Epithelial cell of proximal tubule (primary cell): ENCODE measurements around the gene BRSK1. TPM values are rescaled to one million over a fixed set of nuclear protein-coding genes. Genes with fewer than 3 reads are reported as not detected.

Source experiments
- DNase-seq: peaks from one replicate; pipeline ENCODE4 v3.0.0-alpha.2; 2011; ENCODE audit warnings: low read depth
- H3K4me3 ChIP-seq: 2 replicates; pipeline ENCODE4 v1.5.1; 2011; ENCODE audit warnings: low read depth, mild to moderate bottlenecking, low read length
- CTCF ChIP-seq: conservative IDR thresholded peaks from 2 replicates; pipeline ENCODE4 v1.5.1; 2012; ENCODE audit warnings: low read depth, mild to moderate bottlenecking, low read length
- total RNA-seq: library from RNA; depleted of rRNA; stranded (reverse); fragments of >200 nt; gene quantifications from 2 replicates; pipeline ENCODE4 v1.2.3, GENCODE V29; 2015

BRSK1 gene
- total RNA-seq, 1 donor from 2014 or later, result 16.1 TPM

DNA sequence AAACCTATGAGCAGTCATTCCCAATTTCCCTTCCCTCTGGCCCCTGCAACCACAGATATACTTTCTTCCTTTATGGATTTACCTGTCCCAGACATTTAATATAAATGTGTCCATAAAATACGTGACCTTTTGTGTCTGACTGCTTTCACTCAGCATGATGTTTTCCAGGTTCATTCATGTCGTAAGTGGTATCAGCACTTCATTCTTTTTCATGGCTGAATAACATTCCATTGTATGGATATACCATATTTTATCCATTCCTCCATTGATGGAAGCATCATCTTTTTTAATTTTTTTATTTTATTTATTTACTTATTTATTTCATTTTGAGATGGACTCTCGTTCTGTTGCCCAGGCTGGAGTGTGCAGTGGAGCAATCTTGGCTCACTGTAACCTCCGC is 17.0 kb upstream of the BRSK1 start:
- no peak overlapping the region for H3K4me3 ChIP-seq
- TF ChIP-seq CTCF, result no peak
- no peak for DNase-seq

DNA sequence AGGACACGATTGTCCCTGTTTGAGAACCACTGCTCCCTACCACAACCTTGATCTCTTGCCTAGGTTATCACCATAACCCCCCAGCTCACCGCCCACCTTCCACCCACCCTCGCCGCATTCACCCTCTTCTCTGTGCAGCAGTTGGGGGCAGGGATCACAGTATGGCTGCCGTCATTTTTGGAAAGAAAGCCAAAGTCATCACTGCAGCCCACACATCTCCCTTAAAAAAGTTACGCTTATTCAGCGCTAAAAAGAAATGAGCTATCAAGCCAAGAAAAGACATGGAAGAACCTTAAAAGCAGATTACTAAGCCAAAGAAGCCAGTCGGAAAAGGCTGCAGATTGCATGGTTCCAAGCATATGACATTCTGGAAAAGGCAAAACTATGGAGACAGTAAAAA is 14.5 kb upstream of the BRSK1 start:
- DNase-seq, result no peak
- no peak for TF ChIP-seq CTCF
- no peak overlapping the region for H3K4me3 ChIP-seq

GRCh38 chr19:55270172-55270942 is 13.4 kb upstream of the BRSK1 start:
- no peak overlapping the region for H3K4me3 ChIP-seq
- no peak for DNase-seq
- TF ChIP-seq CTCF, result no peak

GRCh38 chr19:55272142-55272541 is 11.7 kb upstream of the BRSK1 start:
- no peak for TF ChIP-seq CTCF
- DNase-seq, result no peak
- no peak overlapping the region for H3K4me3 ChIP-seq

DNA sequence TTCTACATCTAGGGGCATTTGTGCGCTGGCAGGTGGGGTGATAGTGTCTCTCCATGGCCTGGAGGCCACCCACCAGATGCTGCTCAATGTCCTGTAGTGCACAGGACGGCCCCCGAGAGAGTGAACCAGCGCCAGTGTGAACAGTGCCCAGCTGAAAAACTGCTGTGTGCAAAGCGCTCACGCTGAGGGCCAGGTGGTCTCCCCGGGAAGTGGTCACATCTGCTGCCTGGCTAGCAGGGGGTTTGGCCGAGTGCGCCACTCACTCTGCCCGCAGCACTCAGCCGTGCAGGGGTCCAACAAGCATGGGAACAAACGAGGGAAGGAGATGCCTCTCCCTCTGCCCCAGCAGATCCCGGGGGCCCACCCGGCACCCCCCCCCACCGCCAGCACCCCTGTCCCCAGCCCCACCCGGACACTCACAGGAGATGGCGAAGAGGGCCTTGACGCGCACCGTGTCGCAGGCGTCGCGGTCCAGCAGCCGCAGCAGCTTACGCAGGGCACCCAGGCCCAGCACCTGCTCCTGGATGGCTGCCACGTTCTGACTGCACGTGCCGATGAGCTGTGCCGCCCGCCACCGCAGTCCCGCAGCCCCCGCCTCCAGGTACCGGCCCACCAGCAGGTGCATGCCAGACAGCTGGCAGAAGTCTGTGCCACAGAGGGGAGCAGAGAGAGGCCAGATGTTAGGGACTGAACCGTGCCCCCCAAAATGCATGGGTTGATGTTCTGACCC is 9.7 kb upstream of the BRSK1 start:
- DNase-seq, result no peak
- no peak for TF ChIP-seq CTCF

GRCh38 chr19:55275851-55276719 is 7.7 kb upstream of the BRSK1 start:
- no peak for TF ChIP-seq CTCF
- no peak overlapping the region for H3K4me3 ChIP-seq
- DNase-seq, result no peak

More for the DNA sequence above, 9.7 kb upstream of the BRSK1 start:
- no peak overlapping the region for H3K4me3 ChIP-seq
